ENCODE data around the gene CCDC57.
A peak's percentile ranks its signal among the peaks of the same experiment; 100 is the strongest.

Gene CCDC57

DNA sequence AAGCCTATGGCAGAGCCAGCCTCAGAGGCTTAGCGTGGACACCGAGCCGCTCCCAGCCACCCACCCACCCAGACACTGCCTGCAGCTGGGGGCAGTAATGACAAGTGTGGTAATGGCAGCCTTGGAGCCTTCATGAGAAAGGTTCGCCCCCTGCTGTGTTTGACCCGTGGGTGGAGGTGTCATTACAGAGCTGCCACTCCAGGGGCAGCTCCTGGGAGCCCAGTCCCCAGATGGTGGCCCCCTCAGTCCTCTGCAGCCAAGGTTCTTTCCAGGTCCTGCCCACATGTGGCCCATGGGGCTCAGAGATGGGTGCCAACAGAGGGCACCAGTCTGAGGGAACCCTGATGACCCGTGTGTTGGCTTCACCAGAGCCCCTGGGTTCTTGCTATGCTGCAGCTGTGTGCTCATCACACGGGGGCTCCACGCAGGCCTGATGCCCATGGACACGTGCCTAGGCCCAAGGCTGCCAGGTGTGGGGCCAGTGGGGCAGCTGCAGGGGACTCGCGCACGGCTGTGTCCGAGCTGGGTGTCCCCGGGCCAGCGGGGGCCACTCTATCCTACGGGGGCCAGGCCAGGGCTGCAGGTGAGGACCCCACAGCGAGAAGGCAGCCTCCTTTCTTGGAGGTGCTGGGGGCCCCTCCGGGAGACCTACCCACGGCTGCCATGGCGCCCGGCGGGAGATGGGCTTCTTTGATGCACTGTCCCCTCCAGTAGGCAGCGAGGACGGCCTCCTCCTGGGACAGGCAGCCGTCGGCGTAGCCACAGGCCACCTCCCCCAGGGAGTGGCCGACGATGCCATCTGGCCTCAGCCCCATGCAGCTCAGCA lies 122.7 kb downstream of the CCDC57 start:
- no peak overlapping the region for H4K8ac ChIP-seq (ENCODE audit: low read length)
- no peak overlapping the region for H3K18ac ChIP-seq (ENCODE audit: low read depth in 1 of 2, low read length in 2 of 2)
- H3K4me1 ChIP-seq (ENCODE audit: control insufficient read depth, insufficient read depth, low read depth, low read length): no peaks in the 10 kb centered on the region
- no peak overlapping the region for H3K14ac ChIP-seq (ENCODE audit: low read length in 2 of 2)
- no peak overlapping the region for H2BK15ac ChIP-seq (ENCODE audit: low read depth, poor library complexity, severe bottlenecking)
- H2AK5ac ChIP-seq (ENCODE audit: low read length, severe bottlenecking): no peak overlapping the region
- H3K9ac ChIP-seq (ENCODE audit: low read length): no peak overlapping the region
- no peak overlapping the region for H3K4me3 ChIP-seq (ENCODE audit: insufficient read depth in 1 of 2, low read depth in 1 of 2, low read length in 2 of 2)
- peak overlapping the region; percentile 12 for H4K91ac ChIP-seq (ENCODE audit: low read length)
- no peak overlapping the region for H3K4ac ChIP-seq (ENCODE audit: low read depth in 1 of 2, low read length in 2 of 2)
- no peak for DNase-seq
- peaks cover 48% of the 10 kb centered on the region for H3K79me1 ChIP-seq (replicated peaks; ENCODE audit: low read length, poor library complexity, severe bottlenecking)
- no peaks in the 10 kb centered on the region for H3K9me3 ChIP-seq (ENCODE audit: control insufficient read depth, low read length)
- no peak overlapping the region for H2BK5ac ChIP-seq (ENCODE audit: low read depth, low read length, poor library complexity, severe bottlenecking)
- no peak overlapping the region for H3K27ac ChIP-seq (ENCODE audit: low read length, poor library complexity, severe bottlenecking)
- H2BK120ac ChIP-seq (ENCODE audit: low read depth, low read length): no peak overlapping the region
- no peak overlapping the region for H3K23ac ChIP-seq (ENCODE audit: low read length in 2 of 2)
- H2BK12ac ChIP-seq (ENCODE audit: low read length in 2 of 2): no peak overlapping the region
- H2AFZ ChIP-seq (ENCODE audit: low read depth, low read length): no peak overlapping the region
- no peak overlapping the region for H3K4me2 ChIP-seq (ENCODE audit: low read length, poor library complexity, severe bottlenecking)
- 97% methylated on average over 29 of the region's 29 CpGs for WGBS
- peaks cover 84 to 100% of the 10 kb centered on the region in 2 experiments for H3K36me3 ChIP-seq (ENCODE audit: control insufficient read depth in 1 of 2, insufficient read depth in 2 of 2, low read depth in 1 of 2, low read length in 2 of 2)
- no peaks in the 10 kb centered on the region for H3K27me3 ChIP-seq (ENCODE audit: control insufficient read depth in 1 of 2, insufficient read depth in 1 of 2, low read length in 2 of 2)

DNA sequence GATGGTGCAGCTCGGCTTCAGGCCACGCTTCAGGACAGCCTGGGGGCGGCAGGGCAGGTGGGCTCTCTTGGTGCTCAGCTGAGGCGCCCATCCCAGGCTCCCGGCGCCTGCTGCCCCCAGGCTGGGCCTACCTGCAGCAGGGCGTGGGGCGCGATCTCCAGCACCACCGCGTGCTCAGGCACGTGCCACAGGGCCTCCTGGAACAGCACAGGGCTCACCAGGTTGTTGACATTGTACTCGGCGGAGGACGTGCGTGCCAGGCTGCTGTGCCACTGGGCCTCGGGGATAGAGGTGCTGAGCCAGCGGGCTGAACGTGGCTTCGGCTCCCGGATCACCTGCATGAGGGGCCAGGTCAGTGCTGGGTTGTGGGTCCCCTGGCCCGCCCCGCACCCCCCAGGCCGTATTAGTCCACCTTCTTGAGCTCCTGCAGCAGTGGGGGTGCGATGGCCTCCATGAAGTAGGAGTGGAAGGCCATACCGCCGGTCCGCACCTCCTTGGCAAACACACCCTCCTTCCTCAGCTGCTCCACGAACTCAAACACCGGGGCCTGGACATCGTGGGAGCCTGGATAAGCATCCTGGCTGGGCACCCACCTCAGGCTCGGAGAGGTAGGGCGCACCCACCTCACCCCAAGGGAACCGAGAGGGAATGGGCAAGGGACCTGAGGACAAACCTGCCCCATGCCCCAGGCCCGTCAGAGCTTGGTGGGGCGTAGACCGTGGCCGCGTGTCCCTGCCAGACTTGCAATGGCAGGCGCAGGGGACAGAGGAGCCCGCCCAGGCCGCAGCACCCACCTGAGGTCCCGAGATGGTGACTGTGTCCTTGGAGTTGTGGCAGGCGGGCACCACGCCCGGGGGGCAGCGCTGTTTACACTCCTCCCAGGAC lies 123.6 kb downstream of the CCDC57 start:
- Histone ChIP-seq H2AFZ (ENCODE audit: low read depth, low read length) (no peak overlapping the region), H3K9me3 (ENCODE audit: control insufficient read depth, low read length) (no peaks in the 10 kb centered on the region), H2AK5ac (ENCODE audit: low read length, severe bottlenecking) (no peak overlapping the region), H3K23ac (ENCODE audit: low read length in 2 of 2) (no peak overlapping the region), H4K8ac (ENCODE audit: low read length) (no peak overlapping the region), H3K4me3 (ENCODE audit: insufficient read depth in 1 of 2, low read depth in 1 of 2, low read length in 2 of 2) (no peak overlapping the region), H3K14ac (ENCODE audit: low read length in 2 of 2) (no peak overlapping the region), H3K4ac (ENCODE audit: low read depth in 1 of 2, low read length in 2 of 2) (no peak overlapping the region), H3K79me1 (replicated peaks; ENCODE audit: low read length, poor library complexity, severe bottlenecking) (peaks cover 49% of the 10 kb centered on the region), H2BK12ac (ENCODE audit: low read length in 2 of 2) (no peak overlapping the region), H3K36me3 (ENCODE audit: control insufficient read depth in 1 of 2, insufficient read depth in 2 of 2, low read depth in 1 of 2, low read length in 2 of 2) (peaks cover 89 to 100% of the 10 kb centered on the region in 2 experiments), H2BK120ac (ENCODE audit: low read depth, low read length) (no peak overlapping the region), H2BK5ac (ENCODE audit: low read depth, low read length, poor library complexity, severe bottlenecking) (no peak overlapping the region), H3K4me2 (ENCODE audit: low read length, poor library complexity, severe bottlenecking) (no peak overlapping the region), H3K9ac (ENCODE audit: low read length) (no peak overlapping the region), H3K27ac (ENCODE audit: low read length, poor library complexity, severe bottlenecking) (no peak overlapping the region), H4K91ac (ENCODE audit: low read length) (no peak overlapping the region), H3K4me1 (ENCODE audit: control insufficient read depth, insufficient read depth, low read depth, low read length) (no peaks in the 10 kb centered on the region), H3K27me3 (ENCODE audit: control insufficient read depth in 1 of 2, insufficient read depth in 1 of 2, low read length in 2 of 2) (no peaks in the 10 kb centered on the region), H2BK15ac (ENCODE audit: low read depth, poor library complexity, severe bottlenecking) (no peak overlapping the region), H3K18ac (ENCODE audit: low read depth in 1 of 2, low read length in 2 of 2) (no peak overlapping the region)
- 97% methylated on average over 44 of the region's 47 CpGs for WGBS
- DNase-seq: no peak

DNA sequence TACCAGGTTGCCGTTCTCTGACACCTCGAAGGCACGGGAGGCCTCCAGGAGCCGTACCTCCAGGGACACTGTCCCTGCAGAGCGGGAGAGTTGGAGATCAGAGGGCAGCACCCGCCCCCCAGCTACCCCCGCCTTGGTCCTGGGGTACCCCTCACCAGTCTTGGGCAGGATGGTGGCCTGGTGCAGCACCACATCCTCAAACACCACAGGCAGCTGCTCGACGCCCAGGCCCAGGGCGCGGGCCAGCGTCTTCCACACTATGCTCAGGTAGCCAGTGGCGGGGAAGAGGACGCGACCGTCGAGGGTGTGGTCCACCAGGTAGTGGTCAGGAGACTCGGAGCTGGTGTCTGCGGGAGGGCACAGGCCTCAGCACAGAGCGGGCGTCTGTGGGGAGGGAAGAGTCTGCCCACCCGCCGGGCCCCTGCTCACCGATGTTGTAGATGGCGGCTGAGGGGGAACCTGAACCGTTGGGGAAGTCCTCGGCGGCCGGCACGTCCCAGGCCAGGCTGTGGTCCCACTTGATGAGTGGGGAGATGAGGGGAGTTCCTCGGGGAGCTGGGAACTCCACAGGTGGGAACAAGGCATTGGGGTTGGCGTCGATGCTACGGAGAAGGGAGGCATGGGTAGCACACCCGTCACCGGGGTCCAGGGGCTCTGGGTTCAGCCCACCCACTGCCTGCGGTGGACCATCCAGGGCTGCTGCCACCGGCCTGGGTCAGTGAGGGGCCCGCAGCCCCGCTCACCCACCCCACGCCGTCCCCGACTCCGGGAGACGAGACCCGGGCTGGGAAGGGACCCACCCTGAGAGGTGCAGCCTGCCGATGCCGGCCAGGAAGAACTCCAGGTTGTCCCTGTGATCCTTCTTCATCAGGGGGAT lies 124.4 kb downstream of the CCDC57 start:
- H4K91ac ChIP-seq (ENCODE audit: low read length): no peak overlapping the region
- peaks cover 50% of the 10 kb centered on the region for H3K79me1 ChIP-seq (replicated peaks; ENCODE audit: low read length, poor library complexity, severe bottlenecking)
- H3K14ac ChIP-seq (ENCODE audit: low read length in 2 of 2): no peak overlapping the region
- H2AFZ ChIP-seq (ENCODE audit: low read depth, low read length): no peak overlapping the region
- no peak overlapping the region for H2BK15ac ChIP-seq (ENCODE audit: low read depth, poor library complexity, severe bottlenecking)
- DNase-seq: no peak
- no peak overlapping the region for H3K27ac ChIP-seq (ENCODE audit: low read length, poor library complexity, severe bottlenecking)
- H4K8ac ChIP-seq (ENCODE audit: low read length): no peak overlapping the region
- H3K4ac ChIP-seq (ENCODE audit: low read depth in 1 of 2, low read length in 2 of 2): no peak overlapping the region
- no peaks in the 10 kb centered on the region for H3K9me3 ChIP-seq (ENCODE audit: control insufficient read depth, low read length)
- H2BK5ac ChIP-seq (ENCODE audit: low read depth, low read length, poor library complexity, severe bottlenecking): no peak overlapping the region
- no peak overlapping the region for H3K4me3 ChIP-seq (ENCODE audit: insufficient read depth in 1 of 2, low read depth in 1 of 2, low read length in 2 of 2)
- H3K18ac ChIP-seq (ENCODE audit: low read depth in 1 of 2, low read length in 2 of 2): no peak overlapping the region
- H2BK12ac ChIP-seq (ENCODE audit: low read length in 2 of 2): no peak overlapping the region
- peaks cover 91 to 100% of the 10 kb centered on the region in 2 experiments for H3K36me3 ChIP-seq (ENCODE audit: control insufficient read depth in 1 of 2, insufficient read depth in 2 of 2, low read depth in 1 of 2, low read length in 2 of 2)
- no peak overlapping the region for H2AK5ac ChIP-seq (ENCODE audit: low read length, severe bottlenecking)
- no peak overlapping the region for H3K23ac ChIP-seq (ENCODE audit: low read length in 2 of 2)
- H3K27me3 ChIP-seq (ENCODE audit: control insufficient read depth in 1 of 2, insufficient read depth in 1 of 2, low read length in 2 of 2): no peaks in the 10 kb centered on the region
- H3K9ac ChIP-seq (ENCODE audit: low read length): no peak overlapping the region
- no peak overlapping the region for H3K4me2 ChIP-seq (ENCODE audit: low read length, poor library complexity, severe bottlenecking)
- no peaks in the 10 kb centered on the region for H3K4me1 ChIP-seq (ENCODE audit: control insufficient read depth, insufficient read depth, low read depth, low read length)
- no peak overlapping the region for H2BK120ac ChIP-seq (ENCODE audit: low read depth, low read length)
- 96% methylated on average over 47 of the region's 48 CpGs for WGBS
